ENCODE results near the gene C16orf90.

C16orf90 gene

DNA sequence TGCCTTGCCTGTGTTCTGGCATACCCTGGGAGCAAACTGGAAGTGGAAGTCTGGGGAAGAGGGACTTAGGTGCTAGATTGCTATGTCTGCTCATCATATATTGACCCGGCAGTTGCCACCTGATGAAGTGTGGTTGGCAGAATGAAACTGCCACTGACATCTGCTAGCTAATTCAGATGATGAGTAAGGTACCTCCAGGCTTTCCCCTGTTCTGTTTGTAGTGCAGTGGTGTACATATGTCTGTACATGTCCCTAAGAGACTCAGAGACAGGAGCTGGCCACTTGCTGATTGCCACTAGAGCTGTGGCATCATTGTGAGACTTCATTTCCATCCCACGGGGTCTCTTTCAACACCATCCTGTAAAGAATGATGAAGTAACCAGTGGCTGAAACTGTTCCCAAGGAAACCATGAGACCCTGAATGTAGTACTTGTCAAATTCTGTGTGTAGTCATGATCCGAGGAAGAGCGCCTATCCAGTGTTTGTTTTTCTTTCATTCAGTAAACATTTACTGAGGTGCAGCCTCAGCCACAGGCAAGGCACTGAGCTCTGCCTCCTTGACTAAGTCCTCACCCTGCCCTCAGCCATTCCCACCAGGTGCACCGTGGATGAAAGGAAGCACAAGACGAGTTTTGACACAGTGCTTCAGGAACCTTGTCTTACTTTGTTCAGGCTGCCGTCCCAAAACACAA is 18.7 kb upstream of the C16orf90 start:
- TF ChIP-seq CTCF (conservative IDR thresholded peaks at IDR 0.05) = no peak
- H3K27ac ChIP-seq = no peak overlapping the region

GRCh38 chr16:3511286-3512180 is 16.2 kb upstream of the C16orf90 start:
- TF ChIP-seq CTCF (conservative IDR thresholded peaks at IDR 0.05) = no peak
- no peak overlapping the region for H3K27ac ChIP-seq

GRCh38 chr16:3510416-3510815 is 15.1 kb upstream of the C16orf90 start:
- H3K27ac ChIP-seq = no peak overlapping the region
- no peak for TF ChIP-seq CTCF (conservative IDR thresholded peaks at IDR 0.05)

DNA sequence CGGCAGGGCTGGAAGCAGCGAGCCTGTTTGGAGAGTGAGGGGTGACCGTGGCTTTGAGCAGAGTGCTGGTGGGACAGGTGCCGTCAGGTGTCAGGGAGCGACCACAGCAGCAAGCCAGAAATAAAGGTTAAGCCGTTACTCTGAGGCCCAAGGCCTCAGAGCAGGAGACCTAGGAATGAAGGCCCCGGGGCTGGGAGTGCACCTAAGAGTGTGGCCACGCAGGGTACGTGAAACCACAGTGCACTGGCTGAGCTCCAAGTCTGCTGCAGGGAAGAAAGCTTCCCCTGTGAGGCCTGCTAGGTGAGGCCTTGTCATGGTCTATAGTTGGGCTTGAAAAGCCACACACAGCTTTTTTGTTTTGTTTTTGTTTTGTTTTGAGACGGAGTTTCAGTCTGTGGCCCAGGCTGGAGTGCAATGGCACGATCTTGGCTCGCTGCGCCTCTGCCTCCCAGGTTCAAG is 14.2 kb upstream of the C16orf90 start:
- no peak for TF ChIP-seq CTCF (conservative IDR thresholded peaks at IDR 0.05)
- H3K27ac ChIP-seq = no peak overlapping the region

- TF ChIP-seq CTCF (conservative IDR thresholded peaks at IDR 0.05) = no peak
- H3K27ac ChIP-seq = no peak overlapping the region
Measured at GRCh38 chr16:3508736-3509135, 13.4 kb upstream of the C16orf90 start.

DNA sequence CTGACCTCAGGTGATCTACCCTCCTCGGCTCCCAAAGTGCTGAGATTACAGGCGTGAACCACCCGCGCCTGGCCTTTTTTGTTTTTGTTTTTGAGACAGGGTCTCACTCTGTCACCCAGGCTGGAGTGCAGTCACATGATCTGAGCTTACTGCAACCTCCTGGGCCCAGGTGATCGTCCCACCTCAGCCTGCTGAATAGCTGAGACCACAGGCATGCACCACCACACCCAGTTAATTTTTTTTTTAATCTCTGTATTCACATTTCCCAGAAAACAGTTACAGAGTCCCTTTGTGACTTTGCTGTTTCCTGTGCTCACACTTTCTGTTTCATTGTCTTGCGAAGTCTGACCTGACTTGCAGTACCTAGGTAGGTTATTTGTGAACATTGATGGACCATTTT is 8.2 kb upstream of the C16orf90 start:
- H3K27ac ChIP-seq = no peak overlapping the region

More for the DNA sequence above, 8.2 kb upstream of the C16orf90 start:
- no peak for TF ChIP-seq CTCF (conservative IDR thresholded peaks at IDR 0.05)

All from VCaP (cell line).